IPS-20b (cell line): Measurements from ENCODE around the gene AK9.

Experiments used
- H3K27ac ChIP-seq: one replicate; pipeline ENCODE4 v1.5.1; 2013; ENCODE audit warnings: low read length
- H3K27me3 ChIP-seq: 2 replicates; pipeline ENCODE4 v1.6.1; 2013; ENCODE audit warnings: mild to moderate bottlenecking, low read length, inconsistent platforms; ENCODE audit not compliant: insufficient read depth
- H3K36me3 ChIP-seq: 2 replicates; pipeline ENCODE4 v1.6.1; 2013; ENCODE audit warnings: low read depth, mild to moderate bottlenecking, inconsistent platforms, low read length, moderate library complexity; ENCODE audit not compliant: insufficient read depth
- H3K4me1 ChIP-seq: 2 replicates; pipeline ENCODE4 v1.6.1; 2013; ENCODE audit warnings: mild to moderate bottlenecking, control low read depth, inconsistent platforms, low read length, moderate library complexity; ENCODE audit not compliant: insufficient read depth
- H3K4me3 ChIP-seq: 2 replicates; pipeline ENCODE4 v1.5.1; 2013; ENCODE audit warnings: mild to moderate bottlenecking, low read length, inconsistent platforms
- H3K9ac ChIP-seq: 2 replicates; pipeline ENCODE4 v1.6.1; 2013; ENCODE audit warnings: low read depth, mild to moderate bottlenecking, inconsistent platforms, low read length, moderate library complexity
- H3K9me3 ChIP-seq: 2 replicates; pipeline ENCODE4 v1.6.1; 2013; ENCODE audit warnings: mild to moderate bottlenecking, low read depth, low read length, inconsistent platforms; ENCODE audit not compliant: insufficient read depth

The AK9 gene

DNA sequence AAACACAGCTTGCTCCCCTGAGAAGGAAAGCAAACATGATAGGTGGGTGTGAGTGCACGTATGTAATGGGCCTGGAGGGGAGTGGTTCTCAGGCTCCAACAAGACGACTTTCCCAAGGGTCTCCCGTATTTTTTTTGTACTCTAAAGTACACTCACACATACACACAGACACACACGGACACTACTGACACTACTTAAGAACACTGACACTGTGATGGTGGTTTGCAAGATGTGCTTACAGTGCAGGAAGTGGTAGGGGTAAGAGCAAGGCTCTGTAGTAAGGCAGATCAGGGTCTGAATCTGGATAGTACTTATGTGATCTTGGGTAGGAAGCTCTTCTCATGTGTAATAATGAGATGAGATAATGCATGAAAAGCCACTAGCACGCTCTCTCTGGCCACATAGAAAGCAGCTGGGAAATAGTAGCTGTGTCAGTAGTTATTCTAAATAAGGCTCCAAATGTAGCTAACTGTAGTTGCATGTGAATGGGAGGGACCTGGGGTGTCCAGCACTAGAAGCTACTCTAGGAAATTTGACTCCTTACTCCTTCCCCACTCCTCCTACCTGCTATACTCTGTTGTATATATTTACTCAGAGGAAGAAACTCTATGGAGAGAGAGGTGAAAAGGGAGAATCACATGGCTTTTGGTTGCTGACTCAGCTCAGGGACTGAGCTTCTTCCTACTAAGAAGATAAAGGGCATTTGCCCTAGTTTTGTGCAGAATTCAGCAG is 199.6 kb downstream of the AK9 start:
- peak overlapping the region; percentile 39; the same call in 1 of the 2 replicates for H3K9ac ChIP-seq
- H3K36me3 ChIP-seq: no peaks in the 10 kb centered on the region
- H3K4me1 ChIP-seq: peaks cover 36% of the 10 kb centered on the region
- H3K9me3 ChIP-seq: no peaks in the 10 kb centered on the region
- peak overlapping the region; percentile 57 for H3K27ac ChIP-seq
- peak overlapping the region; percentile 28; the same call in 1 of the 2 replicates for H3K4me3 ChIP-seq
- no peaks in the 10 kb centered on the region for H3K27me3 ChIP-seq

DNA sequence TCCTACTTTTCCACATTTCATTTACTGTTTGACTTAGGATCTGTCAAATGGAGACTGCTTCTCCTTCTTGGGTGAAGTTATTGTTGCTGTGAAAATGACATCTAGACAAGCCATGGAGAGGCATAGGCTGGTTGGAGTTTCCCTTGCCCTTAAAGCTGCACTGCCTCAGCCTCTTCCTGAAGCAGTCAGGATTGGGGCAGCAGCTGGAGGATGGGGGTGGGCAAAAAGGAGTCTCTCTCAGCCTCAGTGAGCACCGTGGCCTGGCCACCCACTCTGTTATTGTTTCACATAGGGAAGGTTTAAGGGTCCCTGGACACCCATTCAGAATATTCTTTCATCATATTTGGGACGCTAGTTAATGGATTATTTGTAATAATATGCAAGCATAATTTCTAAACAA is 200.3 kb downstream of the AK9 start:
- no peaks in the 10 kb centered on the region for H3K36me3 ChIP-seq
- H3K9me3 ChIP-seq: no peaks in the 10 kb centered on the region
- no peaks in the 10 kb centered on the region for H3K27me3 ChIP-seq
- H3K27ac ChIP-seq: peak overlapping the region; percentile 57
- H3K4me1 ChIP-seq: peaks cover 36% of the 10 kb centered on the region
- H3K4me3 ChIP-seq: no peak overlapping the region
- H3K9ac ChIP-seq: no peak overlapping the region; the same call in 1 of the 2 replicates

DNA sequence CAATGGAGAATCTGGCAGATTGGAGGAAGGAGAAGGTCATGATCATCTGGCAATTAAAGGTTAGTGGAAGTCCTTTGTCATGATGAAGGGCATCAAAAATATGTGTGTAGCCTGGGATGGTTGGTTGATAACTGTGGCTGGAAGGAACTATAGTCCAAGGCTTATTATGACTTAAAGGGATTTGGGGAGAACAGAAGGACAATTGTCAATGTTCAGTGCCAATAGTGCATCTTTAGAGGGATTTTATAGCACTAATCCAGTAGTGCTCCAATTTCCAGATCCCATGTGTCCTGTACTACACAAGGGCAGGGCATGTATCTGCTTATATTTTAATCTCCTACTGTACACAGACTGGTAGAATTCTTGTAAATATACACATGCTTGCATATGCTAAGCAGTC is 203.0 kb downstream of the AK9 start:
- H3K9ac ChIP-seq: no peak overlapping the region
- peaks cover 7% of the 10 kb centered on the region for H3K27me3 ChIP-seq
- no peaks in the 10 kb centered on the region for H3K9me3 ChIP-seq
- H3K36me3 ChIP-seq: no peaks in the 10 kb centered on the region
- no peak overlapping the region for H3K27ac ChIP-seq
- peaks cover 26% of the 10 kb centered on the region for H3K4me1 ChIP-seq
- no peak overlapping the region for H3K4me3 ChIP-seq

DNA sequence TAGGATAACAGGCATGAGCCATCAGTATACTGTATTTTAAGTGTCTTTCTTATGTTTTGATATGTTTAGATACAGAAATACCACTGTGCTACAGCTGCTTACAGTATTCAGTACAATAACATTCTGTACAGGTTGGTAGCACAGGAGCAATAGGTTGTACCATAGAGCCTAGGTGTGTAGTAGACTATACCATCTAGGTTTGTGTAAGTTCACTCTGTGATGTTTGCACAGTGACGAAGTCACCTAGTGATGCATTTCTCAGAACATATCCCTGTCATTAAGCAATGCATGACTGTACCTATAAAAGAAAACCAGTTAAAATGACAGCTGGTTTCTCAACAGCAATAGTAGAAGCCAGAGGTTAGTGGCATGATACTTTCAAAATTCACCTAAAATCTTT is 204.9 kb downstream of the AK9 start:
- Histone ChIP-seq H3K27me3 (peaks cover 7% of the 10 kb centered on the region), H3K4me1 (peaks cover 19% of the 10 kb centered on the region), H3K36me3 (peaks cover 7% of the 10 kb centered on the region), H3K27ac (no peak overlapping the region), H3K9ac (no peak overlapping the region), H3K9me3 (no peaks in the 10 kb centered on the region), H3K4me3 (no peak overlapping the region)

DNA sequence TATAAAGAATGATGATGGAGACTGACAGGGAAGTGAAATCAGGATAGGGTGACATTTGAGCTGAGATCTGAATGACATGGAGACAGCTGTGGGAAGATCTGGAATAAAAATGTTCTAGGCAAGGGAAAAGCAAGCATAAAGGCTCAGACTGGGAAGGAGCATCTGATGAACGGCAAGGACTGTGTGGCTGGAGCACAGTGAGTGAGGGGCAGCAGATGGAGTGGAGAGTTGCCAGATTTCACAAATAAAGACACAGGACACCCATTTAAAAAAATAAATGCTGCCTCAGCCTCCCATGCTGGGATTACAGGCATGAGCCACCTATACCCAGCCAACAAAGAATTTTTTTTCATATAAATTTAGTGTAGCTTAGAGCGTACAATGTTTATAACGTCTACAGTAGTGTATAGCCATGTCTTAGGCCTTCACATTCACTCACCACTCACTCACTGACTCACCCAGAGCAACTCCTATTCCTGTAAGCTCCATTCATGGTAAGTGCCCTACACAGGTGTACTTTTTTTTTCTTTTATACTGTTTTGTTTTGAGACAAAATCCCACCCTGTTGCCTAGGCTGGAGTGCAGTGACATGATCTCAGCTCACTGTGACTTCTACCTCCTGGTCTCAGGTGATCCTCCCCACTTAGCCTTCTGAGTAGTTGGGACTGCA is 205.6 kb downstream of the AK9 start:
- peaks cover 14% of the 10 kb centered on the region for H3K36me3 ChIP-seq
- no peaks in the 10 kb centered on the region for H3K9me3 ChIP-seq
- no peak overlapping the region for H3K27ac ChIP-seq
- H3K9ac ChIP-seq: no peak overlapping the region
- H3K4me3 ChIP-seq: no peak overlapping the region
- peaks cover 7% of the 10 kb centered on the region for H3K27me3 ChIP-seq
- peaks cover 19% of the 10 kb centered on the region; the same call in 1 of the 2 replicates for H3K4me1 ChIP-seq

DNA sequence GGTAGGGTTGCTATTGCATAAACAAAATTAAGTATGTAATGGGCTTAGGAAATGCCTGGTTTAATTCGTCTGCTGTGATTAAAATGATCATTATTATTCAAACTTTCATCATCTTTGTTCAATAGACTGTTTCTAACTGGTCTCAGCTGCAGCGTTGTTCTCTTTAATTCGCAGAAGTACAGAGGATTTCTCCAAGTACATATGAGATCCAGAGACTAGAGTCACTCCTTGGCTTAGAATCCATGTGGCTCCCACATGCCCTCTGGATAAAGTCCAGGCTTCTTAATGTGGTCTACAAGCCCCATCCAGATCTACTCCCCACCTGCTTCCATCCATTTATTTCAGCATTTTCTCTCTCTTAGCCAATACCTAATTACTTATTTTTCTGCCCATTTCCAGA is 206.9 kb downstream of the AK9 start:
- Histone ChIP-seq H3K36me3 (peaks cover 24% of the 10 kb centered on the region), H3K4me1 (peaks cover 20% of the 10 kb centered on the region; the same call in 1 of the 2 replicates), H3K9me3 (no peaks in the 10 kb centered on the region), H3K9ac (no peak overlapping the region; the same call in 1 of the 2 replicates), H3K27me3 (peaks cover 7% of the 10 kb centered on the region), H3K4me3 (peak overlapping the region; percentile 69; the same call in 1 of the 2 replicates), H3K27ac (no peak overlapping the region)

DNA sequence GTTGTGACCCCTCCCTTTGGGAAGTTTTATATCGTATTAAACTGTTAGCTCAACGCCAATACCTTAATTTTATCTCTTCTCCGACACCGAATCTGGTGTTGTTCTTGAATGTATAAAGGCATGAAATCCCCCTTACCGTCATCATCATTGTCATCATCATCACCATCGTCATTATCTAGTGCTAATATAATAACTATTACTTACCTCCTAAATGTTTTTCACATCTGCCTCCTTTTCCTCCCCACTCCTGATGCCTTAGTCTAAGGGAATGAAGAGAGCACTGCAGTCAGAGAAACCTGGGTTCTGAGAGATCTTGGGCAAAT is 207.3 kb downstream of the AK9 start:
- Histone ChIP-seq H3K27ac (no peak overlapping the region), H3K9ac (no peak overlapping the region; the same call in 1 of the 2 replicates), H3K4me3 (peak overlapping the region; percentile 69)

DNA sequence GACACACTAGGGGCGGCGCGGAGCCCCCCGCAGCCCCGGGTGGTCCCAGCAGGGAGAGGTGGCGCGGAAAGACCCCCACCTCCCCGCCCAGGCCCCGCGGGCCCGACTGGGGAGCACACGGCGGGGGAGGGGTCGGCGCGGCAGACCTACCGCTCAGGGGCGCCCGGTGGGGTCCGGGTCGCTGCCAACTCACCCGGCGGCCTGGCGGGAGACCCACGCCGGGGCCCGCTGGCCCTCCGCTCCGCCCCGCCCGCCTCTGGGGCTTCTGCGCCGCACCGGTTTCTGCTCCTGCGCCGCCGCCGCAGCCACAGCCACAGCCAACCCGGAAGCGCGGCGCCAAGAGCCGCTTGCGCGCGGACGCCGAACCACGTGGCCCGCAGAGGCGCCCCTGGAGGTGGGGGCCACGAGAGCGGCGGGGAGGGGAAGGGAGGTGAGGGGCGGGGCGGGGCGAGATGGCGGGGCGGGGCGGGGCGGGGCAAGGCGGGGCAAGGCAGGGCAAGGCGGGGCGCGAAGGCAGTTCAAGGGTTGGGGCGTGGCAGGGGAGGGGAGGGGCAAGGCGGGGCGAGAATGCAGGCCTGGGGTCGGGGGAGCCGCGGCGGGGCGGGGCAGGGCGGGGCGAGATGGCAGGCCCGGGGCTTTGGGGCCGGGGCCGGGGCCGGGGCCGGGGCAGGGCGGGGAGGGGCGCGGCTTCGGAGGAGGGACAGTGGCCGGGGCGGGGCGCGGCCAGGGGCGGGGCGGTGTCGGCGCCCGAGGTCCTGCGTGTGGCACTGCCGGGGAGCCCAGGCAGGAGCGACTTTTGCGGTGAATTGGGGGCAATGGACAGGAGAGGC is 207.9 kb downstream of the AK9 start, which contains the start of gene ZBTB24:
TSS of gene ZBTB24 (minus strand) at position 315 of the 830 bp plus-strand sequence. CDS start 1,193 bp downstream, outside the sequence.
- Histone ChIP-seq H3K9me3 (no peaks in the 10 kb centered on the region), H3K4me1 (peaks cover 20% of the 10 kb centered on the region; the same call in 1 of the 2 replicates), H3K27me3 (peaks cover 7% of the 10 kb centered on the region), H3K9ac (peak within 1 kb of the TSS; percentile 85), H3K4me3 (peak within 1 kb of the TSS; percentile 85), H3K27ac (no peak within 1 kb of the TSS), H3K36me3 (peaks cover 34% of the 10 kb centered on the region)

More for the DNA sequence above, 207.3 kb downstream of the AK9 start:
- Histone ChIP-seq H3K27me3 (peaks cover 7% of the 10 kb centered on the region), H3K4me1 (peaks cover 20% of the 10 kb centered on the region; the same call in 1 of the 2 replicates), H3K9me3 (no peaks in the 10 kb centered on the region), H3K36me3 (peaks cover 28% of the 10 kb centered on the region)

DNA sequence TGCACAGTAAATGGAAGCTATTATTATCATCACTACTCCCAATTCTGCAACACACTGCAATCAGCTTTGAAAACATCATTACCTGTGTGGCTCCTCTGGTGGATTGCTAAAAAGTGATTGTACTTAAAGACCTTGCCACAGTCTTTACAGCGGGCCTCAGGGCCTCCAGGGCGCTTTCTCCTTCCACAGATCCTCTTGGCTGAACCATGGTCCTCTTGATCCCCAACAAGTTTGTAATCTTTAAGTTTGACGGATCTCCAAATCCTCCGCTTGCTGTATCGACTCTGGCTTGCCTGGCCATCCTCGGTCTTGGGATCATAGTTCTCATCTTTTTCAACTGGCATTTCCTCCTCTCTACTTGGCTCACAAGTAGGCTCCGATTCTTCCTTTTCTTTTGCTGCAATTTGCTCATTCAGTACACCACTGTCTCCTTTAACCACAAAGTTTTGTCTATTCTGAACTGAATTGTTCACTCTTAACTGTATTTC is 210.0 kb downstream of the AK9 start:
- H3K27me3 ChIP-seq: peaks cover 7% of the 10 kb centered on the region
- peak overlapping the region; percentile 6; the same call in 1 of the 2 replicates for H3K9ac ChIP-seq
- H3K36me3 ChIP-seq: peaks cover 52% of the 10 kb centered on the region
- H3K4me3 ChIP-seq: peak overlapping the region; percentile 8
- H3K9me3 ChIP-seq: no peaks in the 10 kb centered on the region
- peaks cover 20% of the 10 kb centered on the region; the same call in 1 of the 2 replicates for H3K4me1 ChIP-seq
- H3K27ac ChIP-seq: no peak overlapping the region

DNA sequence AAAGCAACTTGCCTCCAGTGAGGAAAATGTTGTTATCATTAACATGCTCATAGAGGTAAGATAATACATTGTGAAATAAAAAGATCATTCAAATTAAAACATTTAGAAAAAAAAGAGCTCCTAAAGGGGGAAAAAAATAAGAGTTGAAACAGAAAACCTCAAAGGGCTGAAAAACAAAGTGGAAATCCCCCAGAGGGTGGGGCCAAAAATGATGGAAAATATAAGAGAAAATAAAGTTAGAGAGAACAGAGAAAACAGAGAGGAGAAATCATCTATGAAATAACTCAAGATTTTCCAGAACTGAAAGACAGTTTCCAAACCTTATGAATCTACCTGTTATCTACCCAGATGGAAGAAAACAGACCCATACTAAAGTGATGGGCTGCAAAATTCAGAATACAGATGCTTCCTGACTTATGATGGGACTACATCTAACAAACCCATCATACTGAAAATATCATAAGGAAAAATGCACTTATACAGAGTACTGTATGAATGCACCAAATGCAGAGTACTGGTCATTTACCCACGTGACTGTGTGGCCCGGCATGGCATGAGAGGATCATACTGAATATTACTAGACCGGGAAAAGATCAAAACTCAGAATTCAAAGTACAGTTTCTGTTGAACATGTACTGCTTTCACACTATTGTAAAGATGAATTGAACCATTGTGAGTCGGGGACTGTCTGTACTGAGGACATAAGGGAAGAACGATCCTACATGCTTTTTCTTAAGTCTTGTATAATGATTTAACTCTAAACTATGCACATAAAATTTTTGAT is 212.0 kb downstream of the AK9 start:
- Histone ChIP-seq H3K9ac (peak overlapping the region; percentile 55; the same call in 1 of the 2 replicates), H3K4me1 (peaks cover 15% of the 10 kb centered on the region; the same call in 1 of the 2 replicates), H3K4me3 (peak overlapping the region; percentile 30), H3K27me3 (peaks cover 3% of the 10 kb centered on the region; the same call in 1 of the 2 replicates), H3K27ac (no peak overlapping the region), H3K9me3 (no peaks in the 10 kb centered on the region), H3K36me3 (peaks cover 70% of the 10 kb centered on the region)
